DOHH2 (cell line): ENCODE data around the gene MDM1.

Experiments used
- H3F3A ChIP-seq: fragments of 200-600 bp; sonication (generic), shearing (Covaris generic); 2 replicates; pipeline ENCODE4 v1.6.0; 2016; ENCODE audit warnings: antibody characterized with exemption, mild to moderate bottlenecking; ENCODE audit not compliant: control insufficient read depth, insufficient read depth
- H3K27ac ChIP-seq: fragments of 200-600 bp; sonication (generic); 2 replicates; pipeline ENCODE4 v1.5.1; 2014; ENCODE audit warnings: low read depth, mild to moderate bottlenecking, low read length, moderate library complexity
- H3K27me3 ChIP-seq: fragments of 200-600 bp; sonication (generic); 2 replicates; pipeline ENCODE4 v1.6.1; 2014; ENCODE audit warnings: mild to moderate bottlenecking, low read length, mixed read lengths; ENCODE audit not compliant: control insufficient read depth
- H3K36me3 ChIP-seq: fragments of 200-600 bp; sonication (generic); 2 replicates; pipeline ENCODE4 v1.6.1; 2014; ENCODE audit warnings: mild to moderate bottlenecking, low read length, moderate library complexity, mixed read lengths; ENCODE audit not compliant: control insufficient read depth
- H3K4me1 ChIP-seq: fragments of 200-600 bp; sonication (generic); 2 replicates; pipeline ENCODE4 v1.6.1; 2014; ENCODE audit warnings: mild to moderate bottlenecking, low read length, mixed read lengths; ENCODE audit not compliant: control insufficient read depth
- H3K4me2 ChIP-seq: fragments of 200-600 bp; sonication (generic); 2 replicates; pipeline ENCODE4 v1.6.0; 2014; ENCODE audit warnings: mild to moderate bottlenecking, low read length, moderate library complexity
- H3K4me3 ChIP-seq: fragments of 200-600 bp; sonication (generic); 2 replicates; pipeline ENCODE4 v1.5.1; 2014; ENCODE audit warnings: mild to moderate bottlenecking, low read length, mixed read lengths
- H3K79me2 ChIP-seq: fragments of 200-600 bp; sonication (generic); 2 replicates; pipeline ENCODE4 v1.6.1; 2014; ENCODE audit warnings: mild to moderate bottlenecking, low read length, mixed read lengths; ENCODE audit not compliant: control insufficient read depth
- H3K9me2 ChIP-seq: fragments of 200-600 bp; sonication (generic); replicated peaks from 2 replicates; pipeline ENCODE4 v1.6.1; 2014; ENCODE audit warnings: mild to moderate bottlenecking, low read length, mixed read lengths; ENCODE audit not compliant: control insufficient read depth
- H3K9me3 ChIP-seq: fragments of 200-600 bp; sonication (generic); 2 replicates; pipeline ENCODE4 v1.6.1; 2014; ENCODE audit warnings: antibody characterized with exemption, low read length, mixed read lengths; ENCODE audit not compliant: control insufficient read depth, insufficient read depth
- H4K20me1 ChIP-seq: fragments of 200-600 bp; sonication (generic); 2 replicates; pipeline ENCODE4 v1.6.0; 2014; ENCODE audit warnings: low read depth, mild to moderate bottlenecking, antibody characterized with exemption, low read length, moderate library complexity; ENCODE audit not compliant: control insufficient read depth, insufficient read depth
- CTCF ChIP-seq: fragments of 200-600 bp; sonication (generic); IDR thresholded peaks from one replicate; pipeline ENCODE4 v1.5.1; 2014; ENCODE audit warnings: antibody characterized with exemption, mild to moderate bottlenecking, low read depth, low read length; ENCODE audit not compliant: poor library complexity, severe bottlenecking
- EZH2phosphoT487 ChIP-seq: fragments of 200-600 bp; sonication (generic); IDR thresholded peaks from 2 replicates; pipeline ENCODE4 v1.6.1; 2017; ENCODE audit warnings: borderline replicate concordance, mild to moderate bottlenecking, antibody characterized with exemption, low read length, moderate library complexity, mixed read lengths

MDM1 gene

GRCh38 chr12:68331869-68332727 lies at the start of gene MDM1:
Gene MDM1 (minus strand): TSS chr12:68332362. CDS start chr12:68332245, 117 bp downstream.
- H3K9me2 ChIP-seq: no peaks in the 10 kb centered on the region
- TF ChIP-seq CTCF (no peak), EZH2phosphoT487 (no peak)
- peak within 1 kb of the TSS; percentile 29; the same call in 1 of the 2 replicates for H3K27ac ChIP-seq
- H3K4me1 ChIP-seq: peaks cover 16% of the 10 kb centered on the region
- peak within 1 kb of the TSS; percentile 87 for H3K4me2 ChIP-seq
- H3K36me3 ChIP-seq: peaks cover 25% of the 10 kb centered on the region
- no peaks in the 10 kb centered on the region for H3K9me3 ChIP-seq
- peak within 1 kb of the TSS; percentile 83 for H3K4me3 ChIP-seq
- H3F3A ChIP-seq: no peaks in the 10 kb centered on the region
- H3K79me2 ChIP-seq: peaks cover 8% of the 10 kb centered on the region
- no peaks in the 10 kb centered on the region for H4K20me1 ChIP-seq
- no peaks in the 10 kb centered on the region for H3K27me3 ChIP-seq

DNA sequence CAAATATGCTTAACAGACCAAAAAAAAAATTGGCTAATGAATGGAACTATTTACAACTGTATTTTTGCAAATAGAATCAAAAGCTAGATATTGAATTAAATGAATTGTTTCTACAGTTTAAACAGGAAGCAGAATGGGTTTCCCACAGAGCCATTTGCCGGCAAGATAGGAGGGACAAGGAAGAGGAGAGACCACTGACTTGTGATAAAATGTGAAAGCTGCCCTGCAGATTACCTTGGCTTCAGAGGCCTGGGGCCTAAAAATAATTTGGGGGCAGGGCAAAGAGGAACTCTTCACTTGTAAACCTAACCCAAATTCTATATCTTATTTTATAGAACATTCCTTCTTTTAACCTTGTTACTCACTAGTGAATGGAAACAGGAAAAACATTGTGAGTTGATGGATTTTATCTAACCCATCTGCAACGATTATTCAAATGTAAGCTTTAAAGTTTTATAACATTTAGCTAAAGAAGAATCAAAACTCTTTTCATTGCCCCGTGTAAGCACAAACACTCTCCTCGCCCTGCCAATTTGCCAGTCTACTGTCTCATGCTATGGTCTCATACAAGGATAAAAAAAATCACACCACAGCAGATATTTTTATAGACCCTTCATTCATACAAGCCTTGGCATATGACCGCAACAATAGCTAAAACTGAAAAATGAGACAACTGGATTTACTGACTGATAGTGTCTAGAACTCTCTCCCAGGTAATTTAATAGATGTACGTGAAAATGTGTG lies 49.5 kb upstream of the MDM1 start:
- Histone ChIP-seq H3K27me3 (peaks cover 6% of the 10 kb centered on the region), H3K9me3 (no peaks in the 10 kb centered on the region), H3K4me1 (no peaks in the 10 kb centered on the region), H3F3A (no peaks in the 10 kb centered on the region), H3K4me3 (no peak overlapping the region), H3K27ac (no peak overlapping the region), H3K79me2 (no peaks in the 10 kb centered on the region), H3K4me2 (no peak overlapping the region), H3K36me3 (no peaks in the 10 kb centered on the region), H3K9me2 (no peaks in the 10 kb centered on the region), H4K20me1 (no peaks in the 10 kb centered on the region)
- TF ChIP-seq CTCF (no peak), EZH2phosphoT487 (no peak)

GRCh38 chr12:68378872-68379606 lies 46.9 kb upstream of the MDM1 start:
- Histone ChIP-seq H3K4me2 (no peak overlapping the region), H4K20me1 (no peaks in the 10 kb centered on the region), H3K4me1 (no peaks in the 10 kb centered on the region), H3K9me3 (no peaks in the 10 kb centered on the region), H3F3A (no peaks in the 10 kb centered on the region), H3K36me3 (no peaks in the 10 kb centered on the region), H3K9me2 (no peaks in the 10 kb centered on the region), H3K79me2 (no peaks in the 10 kb centered on the region), H3K4me3 (no peak overlapping the region), H3K27me3 (no peaks in the 10 kb centered on the region), H3K27ac (no peak overlapping the region)
- TF ChIP-seq CTCF (no peak), EZH2phosphoT487 (no peak)
